ENCODE measurements around the gene CUTA. TPM values are rescaled to one million over a fixed set of nuclear protein-coding genes. Genes with fewer than 3 reads are reported as not detected.

Gene CUTA
- total RNA-seq, 3 donors from 2014 or later: 146 to 163 (median 151) TPM

DNA sequence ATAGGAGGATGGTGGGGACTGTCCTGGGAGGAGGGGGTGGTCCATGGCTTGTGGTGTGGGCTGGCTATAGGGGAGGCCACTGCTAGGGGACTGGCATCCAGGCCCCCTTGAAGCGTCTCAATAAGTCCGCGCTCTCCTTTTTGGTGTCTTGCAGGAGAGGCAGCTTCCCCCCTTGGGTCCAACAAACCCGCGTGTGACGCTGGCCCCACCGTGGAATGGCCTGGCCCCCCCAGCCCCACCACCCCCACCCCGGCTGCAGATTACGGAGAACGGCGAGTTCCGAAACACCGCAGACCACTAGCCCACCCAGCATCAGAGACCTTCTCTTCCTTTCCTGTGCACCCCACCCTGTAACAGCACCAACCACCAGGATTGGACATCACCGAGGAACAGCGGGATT, 33.7 kb upstream of the CUTA start:
- TF ChIP-seq, protein P1, sequence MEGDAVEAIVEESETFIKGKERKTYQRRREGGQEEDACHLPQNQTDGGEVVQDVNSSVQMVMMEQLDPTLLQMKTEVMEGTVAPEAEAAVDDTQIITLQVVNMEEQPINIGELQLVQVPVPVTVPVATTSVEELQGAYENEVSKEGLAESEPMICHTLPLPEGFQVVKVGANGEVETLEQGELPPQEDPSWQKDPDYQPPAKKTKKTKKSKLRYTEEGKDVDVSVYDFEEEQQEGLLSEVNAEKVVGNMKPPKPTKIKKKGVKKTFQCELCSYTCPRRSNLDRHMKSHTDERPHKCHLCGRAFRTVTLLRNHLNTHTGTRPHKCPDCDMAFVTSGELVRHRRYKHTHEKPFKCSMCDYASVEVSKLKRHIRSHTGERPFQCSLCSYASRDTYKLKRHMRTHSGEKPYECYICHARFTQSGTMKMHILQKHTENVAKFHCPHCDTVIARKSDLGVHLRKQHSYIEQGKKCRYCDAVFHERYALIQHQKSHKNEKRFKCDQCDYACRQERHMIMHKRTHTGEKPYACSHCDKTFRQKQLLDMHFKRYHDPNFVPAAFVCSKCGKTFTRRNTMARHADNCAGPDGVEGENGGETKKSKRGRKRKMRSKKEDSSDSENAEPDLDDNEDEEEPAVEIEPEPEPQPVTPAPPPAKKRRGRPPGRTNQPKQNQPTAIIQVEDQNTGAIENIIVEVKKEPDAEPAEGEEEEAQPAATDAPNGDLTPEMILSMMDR (IDR thresholded peaks at IDR 0.05): no peak
- no peaks in the 10 kb centered on the region for H3K9me3 ChIP-seq
- ATAC-seq (no peak), DNase-seq (no peak)
- H3K4me1 ChIP-seq (ENCODE audit: low read depth): peaks cover 15% of the 10 kb centered on the region
- no peak overlapping the region for H3K4me3 ChIP-seq
- intact Hi-C loops (cut with DNase I, micrococcal nuclease): no loop called here
- no peaks in the 10 kb centered on the region for H3K36me3 ChIP-seq (ENCODE audit: low read depth)

DNA sequence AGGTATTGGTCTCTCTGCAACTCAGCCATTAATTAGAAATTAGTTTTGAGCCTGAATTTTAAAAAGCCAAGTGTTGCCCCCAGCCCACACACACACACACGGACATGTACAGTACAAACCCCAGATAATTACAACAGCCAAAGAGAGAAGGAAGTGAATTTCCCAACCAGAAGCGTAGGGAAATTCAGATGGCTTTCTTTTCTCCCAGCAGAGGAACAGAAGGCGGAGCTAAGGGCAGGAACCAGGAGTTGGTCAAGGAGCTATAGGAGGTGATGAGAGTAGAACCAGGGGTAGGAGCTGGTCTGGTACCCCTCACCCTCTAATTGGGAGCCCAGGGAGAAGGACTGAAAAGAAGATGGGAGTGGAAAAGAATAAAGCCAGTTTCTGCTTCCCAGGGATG, 32.5 kb upstream of the CUTA start:
- H3K4me3 ChIP-seq: no peak overlapping the region
- no peak for ATAC-seq
- TF ChIP-seq, protein P1 (IDR thresholded peaks at IDR 0.05): no peak
- H3K36me3 ChIP-seq (ENCODE audit: low read depth): no peaks in the 10 kb centered on the region
- peaks cover 14% of the 10 kb centered on the region for H3K4me1 ChIP-seq (ENCODE audit: low read depth)
- intact Hi-C loops (cut with DNase I, micrococcal nuclease): no loop called here
- DNase-seq: no peak
- no peaks in the 10 kb centered on the region for H3K9me3 ChIP-seq

DNA sequence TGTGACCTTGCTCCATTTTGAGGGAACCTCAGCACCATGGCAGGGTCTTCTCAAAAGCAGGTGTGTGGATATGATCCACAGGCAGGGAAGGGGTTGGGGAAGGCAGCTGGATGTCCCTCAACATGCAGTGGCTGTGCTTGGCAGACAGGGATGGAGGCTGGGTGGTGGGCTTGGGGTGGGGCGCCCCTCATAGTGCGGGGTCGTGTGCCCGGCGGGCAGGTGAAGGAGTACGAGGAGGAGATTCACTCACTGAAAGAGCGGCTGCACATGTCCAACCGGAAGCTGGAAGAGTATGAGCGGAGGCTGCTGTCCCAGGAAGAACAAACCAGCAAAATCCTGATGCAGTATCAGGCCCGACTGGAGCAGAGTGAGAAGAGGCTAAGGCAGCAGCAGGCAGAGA, 28.4 kb upstream of the CUTA start:
- DNase-seq: no peak
- Histone ChIP-seq H3K4me1 (ENCODE audit: low read depth) (no peaks in the 10 kb centered on the region), H3K4me3 (no peak overlapping the region), H3K9me3 (no peaks in the 10 kb centered on the region), H3K36me3 (ENCODE audit: low read depth) (no peaks in the 10 kb centered on the region)
- intact Hi-C loops (cut with DNase I, micrococcal nuclease): no loop called here
- TF ChIP-seq, protein P1 (IDR thresholded peaks at IDR 0.05): no peak
- ATAC-seq: no peak

DNA sequence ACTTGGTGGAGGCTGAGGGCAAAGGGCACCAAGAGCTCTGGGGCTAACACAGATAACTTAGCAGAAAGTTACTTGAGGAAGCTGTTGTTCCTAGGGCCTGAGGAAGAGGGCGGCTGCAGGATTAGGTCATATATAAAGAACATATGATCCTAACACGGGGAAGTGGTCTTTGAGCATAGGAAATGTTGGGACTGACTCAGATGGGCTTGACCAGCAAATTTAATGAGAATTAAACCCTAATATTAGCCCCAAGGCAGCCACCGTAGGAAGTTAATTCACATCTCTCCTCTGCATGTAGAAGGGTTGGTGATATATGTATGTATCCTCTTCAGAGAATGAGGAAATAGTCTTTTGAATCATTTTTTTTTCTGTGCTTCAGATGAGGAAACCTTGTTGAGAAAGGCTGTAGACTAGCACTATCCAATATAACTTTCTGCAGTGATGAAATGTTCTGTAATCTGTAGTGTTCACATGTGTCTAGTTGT, 27.3 kb upstream of the CUTA start:
- intact Hi-C loops (cut with DNase I, micrococcal nuclease): no loop called here
- Histone ChIP-seq H3K9me3 (no peaks in the 10 kb centered on the region), H3K4me3 (no peak overlapping the region), H3K36me3 (ENCODE audit: low read depth) (no peaks in the 10 kb centered on the region), H3K4me1 (ENCODE audit: low read depth) (no peaks in the 10 kb centered on the region)
- DNase-seq: no peak
- ATAC-seq: no peak
- TF ChIP-seq, protein P1 (IDR thresholded peaks at IDR 0.05): no peak

DNA sequence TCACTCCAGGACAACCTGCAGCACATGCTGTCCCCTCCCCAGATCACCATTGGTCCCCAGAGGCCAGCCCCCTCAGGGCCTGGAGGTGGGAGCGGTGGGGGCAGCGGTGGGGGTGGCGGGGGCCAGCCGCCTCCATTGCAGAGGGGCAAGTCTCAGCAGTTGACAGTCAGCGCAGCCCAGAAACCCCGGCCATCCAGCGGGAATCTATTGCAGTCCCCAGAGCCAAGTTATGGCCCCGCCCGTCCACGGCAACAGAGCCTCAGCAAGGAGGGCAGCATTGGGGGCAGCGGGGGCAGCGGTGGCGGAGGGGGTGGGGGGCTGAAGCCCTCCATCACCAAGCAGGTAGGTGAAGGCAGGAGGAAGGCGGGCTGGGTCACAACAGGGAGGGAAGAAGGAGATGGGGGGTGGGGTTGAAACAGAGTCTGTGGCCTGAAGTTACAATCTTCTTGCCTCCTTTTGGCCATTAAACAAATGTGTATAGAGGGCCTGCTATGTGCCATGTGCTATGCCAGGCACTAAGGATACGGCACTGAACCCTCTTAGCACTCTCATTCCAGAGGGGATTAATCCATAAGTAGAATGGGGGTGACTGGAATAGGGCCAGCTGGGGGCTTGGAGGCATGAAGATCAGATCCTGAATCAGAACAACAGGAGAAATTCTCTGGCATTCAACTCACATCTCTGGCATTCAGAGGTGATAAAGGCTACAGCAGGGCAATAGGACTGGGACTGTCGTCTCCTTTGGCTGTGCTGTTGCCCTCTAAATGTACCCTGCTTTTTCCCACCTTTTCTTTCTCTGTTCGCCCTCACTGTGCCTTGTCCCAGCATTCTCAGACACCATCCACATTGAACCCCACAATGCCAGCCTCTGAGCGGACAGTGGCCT, 26.0 kb upstream of the CUTA start:
- Histone ChIP-seq H3K36me3 (ENCODE audit: low read depth) (no peaks in the 10 kb centered on the region), H3K4me3 (no peak overlapping the region), H3K9me3 (no peaks in the 10 kb centered on the region), H3K4me1 (ENCODE audit: low read depth) (no peaks in the 10 kb centered on the region)
- intact Hi-C loops (cut with DNase I, micrococcal nuclease): no loop called here
- ATAC-seq: no peak
- peak in 1 of 3 donors; percentile 15 for DNase-seq
- TF ChIP-seq, protein P1 (IDR thresholded peaks at IDR 0.05): no peak

Data from mucosa of descending colon (tissue), 3 donors.